ENCODE data around the gene IL9.

IL9 gene

GRCh38 chr5:135894276-135894675 lies 1.4 kb downstream of the IL9 start:
- Histone ChIP-seq H3K4me1 (ENCODE audit: insufficient read depth, low read length, severe bottlenecking) (no peaks in the 10 kb centered on the region), H3K9me2 (ENCODE audit: low read depth, low read length) (no peaks in the 10 kb centered on the region), H3K9me3 (ENCODE audit: low read length) (no peaks in the 10 kb centered on the region), H3F3A (ENCODE audit: insufficient read depth, low read length) (no peaks in the 10 kb centered on the region), H3K79me2 (ENCODE audit: insufficient read depth, low read length) (no peaks in the 10 kb centered on the region), H3K27me3 (ENCODE audit: insufficient read depth, low read length) (0 out of 2 replicates have a peak, but pooled peaks cover under 1% of the 10 kb centered on the region), H3K27ac (ENCODE audit: low read depth, low read length, poor library complexity, severe bottlenecking) (no peak overlapping the region), H3K4me3 (ENCODE audit: low read depth, low read length, poor library complexity, severe bottlenecking) (no peak overlapping the region), H3K9ac (ENCODE audit: low read length) (no peak overlapping the region), H3K36me3 (ENCODE audit: insufficient read depth, low read length) (no peaks in the 10 kb centered on the region), H2AFZ (ENCODE audit: low read length) (no peak overlapping the region), H4K20me1 (ENCODE audit: insufficient read depth, low read length) (no peaks in the 10 kb centered on the region), H3K4me2 (ENCODE audit: low read length) (no peak overlapping the region)
- TF ChIP-seq EZH2 (IDR thresholded peaks at IDR 0.05; ENCODE audit: borderline replicate concordance, low read length) = no peak

- H3K4me2 ChIP-seq (ENCODE audit: low read length) = no peak overlapping the region
- no peak overlapping the region for H3K4me3 ChIP-seq (ENCODE audit: low read depth, low read length, poor library complexity, severe bottlenecking)
- H3K9ac ChIP-seq (ENCODE audit: low read length) = no peak overlapping the region
- H3K36me3 ChIP-seq (ENCODE audit: insufficient read depth, low read length) = no peaks in the 10 kb centered on the region
- no peak overlapping the region for H2AFZ ChIP-seq (ENCODE audit: low read length)
- no peak overlapping the region for H3K27ac ChIP-seq (ENCODE audit: low read depth, low read length, poor library complexity, severe bottlenecking)
- TF ChIP-seq CTCF (IDR thresholded peaks at IDR 0.05; ENCODE audit: low read length) (no peak; the same call in 1 of the 2 replicates), EZH2 (IDR thresholded peaks at IDR 0.05; ENCODE audit: borderline replicate concordance, low read length) (no peak)
- no peaks in the 10 kb centered on the region for H4K20me1 ChIP-seq (ENCODE audit: insufficient read depth, low read length)
- H3F3A ChIP-seq (ENCODE audit: insufficient read depth, low read length) = no peaks in the 10 kb centered on the region
- peaks cover 6% of the 10 kb centered on the region; the same call in 1 of the 2 replicates for H3K27me3 ChIP-seq (ENCODE audit: insufficient read depth, low read length)
- H3K79me2 ChIP-seq (ENCODE audit: insufficient read depth, low read length) = no peaks in the 10 kb centered on the region
- no peaks in the 10 kb centered on the region for H3K9me3 ChIP-seq (ENCODE audit: low read length)
- H3K9me2 ChIP-seq (ENCODE audit: low read depth, low read length) = no peaks in the 10 kb centered on the region
- no peaks in the 10 kb centered on the region for H3K4me1 ChIP-seq (ENCODE audit: insufficient read depth, low read length, severe bottlenecking)
These were observed 3.9 kb downstream of the IL9 start for GRCh38 chr5:135891791-135892190.

- no peak overlapping the region for H2AFZ ChIP-seq (ENCODE audit: low read length)
- H3K27me3 ChIP-seq (ENCODE audit: insufficient read depth, low read length) = peaks cover 6% of the 10 kb centered on the region; the same call in 1 of the 2 replicates
- no peak overlapping the region for H3K27ac ChIP-seq (ENCODE audit: low read depth, low read length, poor library complexity, severe bottlenecking)
- no peaks in the 10 kb centered on the region for H3K9me2 ChIP-seq (ENCODE audit: low read depth, low read length)
- no peaks in the 10 kb centered on the region for H3K79me2 ChIP-seq (ENCODE audit: insufficient read depth, low read length)
- H3K36me3 ChIP-seq (ENCODE audit: insufficient read depth, low read length) = no peaks in the 10 kb centered on the region
- H3K4me3 ChIP-seq (ENCODE audit: low read depth, low read length, poor library complexity, severe bottlenecking) = no peak overlapping the region
- H3K4me1 ChIP-seq (ENCODE audit: insufficient read depth, low read length, severe bottlenecking) = no peaks in the 10 kb centered on the region
- no peaks in the 10 kb centered on the region for H3F3A ChIP-seq (ENCODE audit: insufficient read depth, low read length)
- no peaks in the 10 kb centered on the region for H3K9me3 ChIP-seq (ENCODE audit: low read length)
- no peaks in the 10 kb centered on the region for H4K20me1 ChIP-seq (ENCODE audit: insufficient read depth, low read length)
- no peak overlapping the region for H3K4me2 ChIP-seq (ENCODE audit: low read length)
- no peak overlapping the region for H3K9ac ChIP-seq (ENCODE audit: low read length)
- TF ChIP-seq EZH2 (IDR thresholded peaks at IDR 0.05; ENCODE audit: borderline replicate concordance, low read length) (no peak), CTCF (IDR thresholded peaks at IDR 0.05; ENCODE audit: low read length) (no peak)
These were observed 4.4 kb downstream of the IL9 start for GRCh38 chr5:135891268-135891667.

- Histone ChIP-seq H2AFZ (ENCODE audit: low read length) (no peak overlapping the region), H3K79me2 (ENCODE audit: insufficient read depth, low read length) (no peaks in the 10 kb centered on the region), H3K4me3 (ENCODE audit: low read depth, low read length, poor library complexity, severe bottlenecking) (no peak overlapping the region), H3K9me3 (ENCODE audit: low read length) (no peaks in the 10 kb centered on the region), H3K27me3 (ENCODE audit: insufficient read depth, low read length) (peaks cover 6% of the 10 kb centered on the region; the same call in 1 of the 2 replicates), H3K27ac (ENCODE audit: low read depth, low read length, poor library complexity, severe bottlenecking) (no peak overlapping the region), H4K20me1 (ENCODE audit: insufficient read depth, low read length) (no peaks in the 10 kb centered on the region), H3K9me2 (ENCODE audit: low read depth, low read length) (no peaks in the 10 kb centered on the region), H3K4me1 (ENCODE audit: insufficient read depth, low read length, severe bottlenecking) (no peaks in the 10 kb centered on the region), H3K9ac (ENCODE audit: low read length) (no peak overlapping the region), H3K36me3 (ENCODE audit: insufficient read depth, low read length) (no peaks in the 10 kb centered on the region), H3F3A (ENCODE audit: insufficient read depth, low read length) (no peaks in the 10 kb centered on the region), H3K4me2 (ENCODE audit: low read length) (no peak overlapping the region)
- no peak for TF ChIP-seq CTCF (IDR thresholded peaks at IDR 0.05; ENCODE audit: low read length)
- TF ChIP-seq EZH2 (IDR thresholded peaks at IDR 0.05; ENCODE audit: borderline replicate concordance, low read length) = no peak
These were observed 4.8 kb downstream of the IL9 start for GRCh38 chr5:135890867-135891266.

Measured in OCI-LY1 (cell line).